HL-60/S4 (cell line): ENCODE data around the gene SLC6A16.
"Not testable (repeated sequence)": the region's sequence is repeated elsewhere in the genome, so short reads cannot be mapped to it uniquely, and the experiment has no call there.

ENCODE experiments used
- in situ Hi-C: fragments of 300-500 bp; cut with MboI; formaldehyde crosslinking; loops from 2 replicates; pipeline ENCODE4 v1.14.3; 2022; ENCODE audit warnings: low sequenced_read_pairs

SLC6A16 gene

GRCh38 chr19:49331616-49332055 is 6.6 kb upstream of the SLC6A16 start:
- in situ Hi-C loops = no loop called here

GRCh38 chr19:49331187-49331586 is 6.2 kb upstream of the SLC6A16 start:
- in situ Hi-C loops = not testable (repeated sequence)

GRCh38 chr19:49328741-49329140 is 3.8 kb upstream of the SLC6A16 start:
- in situ Hi-C loops = no loop called here

DNA sequence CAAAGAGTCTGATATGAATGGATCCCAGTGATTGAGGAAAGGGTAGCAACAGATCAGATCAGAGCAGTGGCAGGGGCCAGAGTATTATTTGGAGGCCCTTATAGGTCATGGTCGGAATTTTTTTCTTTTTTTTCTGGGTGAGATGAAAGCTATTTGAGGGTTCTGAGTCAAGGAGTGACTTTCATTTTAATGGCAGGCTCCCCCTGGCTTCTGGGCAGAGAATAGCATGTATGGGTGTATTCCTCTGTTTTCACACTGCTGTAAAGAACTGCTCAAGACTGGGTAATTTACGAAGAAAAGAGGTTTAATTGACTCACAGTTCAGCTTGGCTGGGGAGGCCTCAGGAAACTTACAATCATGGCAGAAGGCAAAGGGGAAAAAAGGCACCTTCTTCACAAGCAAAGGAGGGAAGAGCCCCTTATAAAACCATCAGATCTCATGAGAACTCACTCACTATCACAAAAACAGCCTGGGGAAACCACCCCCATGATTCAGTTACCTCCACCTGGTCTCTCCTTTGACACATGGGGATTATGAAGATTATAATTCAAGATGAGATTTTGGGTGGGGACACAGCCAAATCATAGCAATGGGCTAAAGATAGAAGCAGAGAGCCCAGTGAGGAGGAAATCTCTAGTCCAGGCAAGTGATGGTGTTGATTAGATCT is 3.0 kb upstream of the SLC6A16 start:
- in situ Hi-C loops = no loop called here

GRCh38 chr19:49326165-49326704 is 1.2 kb upstream of the SLC6A16 start:
- in situ Hi-C loops = no loop called here

- in situ Hi-C loops = not testable (repeated sequence)
Observed at GRCh38 chr19:49325756-49326155, 765 bp upstream of the SLC6A16 start.

GRCh38 chr19:49318296-49318695 is 6.7 kb downstream of the SLC6A16 start:
- in situ Hi-C loops = no loop called here

DNA sequence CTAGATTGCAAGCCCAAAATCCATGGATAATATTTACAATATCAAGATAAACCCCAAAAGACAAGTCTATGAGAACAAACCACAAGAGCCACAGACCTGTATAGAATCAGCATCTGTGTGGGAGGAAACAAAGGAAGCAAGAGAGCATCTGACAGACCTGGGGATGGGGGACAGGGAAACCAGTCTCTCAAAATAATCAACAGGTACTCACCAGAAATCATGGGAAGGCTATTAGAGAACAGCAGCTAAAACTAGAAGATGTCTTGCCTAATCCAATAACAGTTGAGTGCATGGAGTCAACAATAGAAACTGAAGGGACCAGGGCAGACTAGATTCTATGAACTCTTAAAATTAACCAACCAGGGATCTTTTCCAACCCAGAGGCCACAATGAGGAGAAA is 8.7 kb downstream of the SLC6A16 start:
- in situ Hi-C loops = no loop called here

GRCh38 chr19:49315111-49315510 is 9.9 kb downstream of the SLC6A16 start:
- in situ Hi-C loops = no loop called here

DNA sequence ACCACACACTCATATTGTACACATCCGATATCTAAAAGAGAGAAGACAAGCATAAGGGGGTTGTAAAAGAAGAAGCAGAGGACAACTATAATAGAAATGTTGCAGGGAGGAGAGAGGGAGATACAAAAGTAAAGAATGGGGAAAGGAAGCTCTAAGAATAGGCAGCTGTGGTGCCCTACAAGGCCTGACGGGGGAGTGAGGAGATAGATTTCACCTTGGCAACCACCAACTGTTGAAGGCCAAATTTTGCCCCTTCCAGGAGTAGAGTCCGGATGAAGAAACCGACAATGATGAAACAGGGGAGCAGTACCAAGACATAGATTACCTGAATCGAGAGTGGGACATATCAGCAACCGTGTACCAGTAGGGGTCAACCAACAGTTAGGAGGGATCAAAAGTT is 15.9 kb downstream of the SLC6A16 start:
- in situ Hi-C loops = no loop called here

GRCh38 chr19:49306734-49307133 is 18.3 kb downstream of the SLC6A16 start:
- in situ Hi-C loops = not testable (repeated sequence)

GRCh38 chr19:49301866-49302252 is 23.1 kb downstream of the SLC6A16 start:
- in situ Hi-C loops = no loop called here

GRCh38 chr19:49301165-49301865 is 23.7 kb downstream of the SLC6A16 start:
- in situ Hi-C loops = no loop called here

GRCh38 chr19:49298653-49299052 is 26.3 kb downstream of the SLC6A16 start:
- in situ Hi-C loops = not testable (repeated sequence)

GRCh38 chr19:49297403-49297802 is 27.6 kb downstream of the SLC6A16 start:
- in situ Hi-C loops = no loop called here

GRCh38 chr19:49295208-49295880 is 29.6 kb downstream of the SLC6A16 start:
- in situ Hi-C loops = no loop called here

- in situ Hi-C loops = no loop called here
Observed at GRCh38 chr19:49294401-49294800, 30.6 kb downstream of the SLC6A16 start.

- in situ Hi-C loops = no loop called here
Observed at GRCh38 chr19:49290517-49290916, 34.5 kb downstream of the SLC6A16 start.

DNA sequence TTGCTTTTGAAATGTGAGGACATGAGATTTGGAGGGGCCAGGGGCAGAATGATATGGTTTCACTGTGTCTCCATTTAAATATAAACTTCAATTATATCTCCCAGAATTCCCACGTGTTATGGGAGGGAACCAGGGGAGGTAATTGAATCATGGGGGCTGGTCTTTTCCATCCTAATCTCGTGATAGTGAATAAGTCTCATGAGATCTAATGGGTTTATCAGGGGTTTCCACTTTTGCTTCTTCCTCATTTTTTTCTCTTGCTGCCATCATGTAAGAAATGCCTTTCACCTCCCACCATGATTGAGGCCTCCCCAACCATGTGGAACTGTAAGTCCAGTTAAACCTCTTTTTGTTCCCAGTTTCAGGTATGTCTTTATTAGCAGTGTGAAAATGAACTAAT is 35.7 kb downstream of the SLC6A16 start:
- in situ Hi-C loops = not testable (repeated sequence)

DNA sequence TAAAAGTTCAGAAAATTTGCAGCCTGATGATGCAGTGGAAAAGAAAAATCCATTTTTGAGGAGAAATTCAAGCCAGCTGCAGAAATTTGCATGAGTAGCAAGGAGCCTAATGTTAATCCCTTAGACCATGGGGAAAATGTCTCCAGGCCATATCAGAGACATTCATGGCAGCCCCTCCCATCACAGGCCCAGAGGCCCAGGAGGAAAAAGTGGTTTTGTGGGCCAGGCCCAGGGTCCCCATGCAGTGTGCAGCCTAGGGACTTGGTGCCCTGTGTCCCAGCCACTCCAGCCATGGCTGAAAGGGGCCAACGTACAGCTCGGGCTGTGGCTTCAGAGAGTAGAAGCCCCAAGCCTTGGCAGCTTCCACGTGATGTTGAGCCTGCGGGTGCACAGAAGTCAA is 36.8 kb downstream of the SLC6A16 start:
- in situ Hi-C loops = not testable (repeated sequence)

- in situ Hi-C loops = no loop called here
Observed at GRCh38 chr19:49287141-49287770, 37.7 kb downstream of the SLC6A16 start.
